Transverse colon (tissue), 4 donors: ENCODE data around the gene PTPN1. TPM values are rescaled to one million over a fixed set of nuclear protein-coding genes. Genes with fewer than 3 reads are reported as not detected.
"Not testable (repeated sequence)": the region's sequence is repeated elsewhere in the genome, so short reads cannot be mapped to it uniquely, and the experiment has no call there.

Experiments
- DNase-seq: peaks from one replicate; pipeline ENCODE4 v3.0.0-alpha.2; 2019
- H3K27ac ChIP-seq, 4 donors: fragments of 200-600 bp; sonication (generic); 2 replicates each; pipeline ENCODE4 v1.5.1; 2016 to 2018; ENCODE audit warnings: inconsistent platforms in 4 of 4
- H3K27me3 ChIP-seq: fragments of 200-600 bp; sonication (generic); 2 replicates; pipeline ENCODE4 v1.5.1; 2017; ENCODE audit warnings: inconsistent platforms
- H3K36me3 ChIP-seq, 4 donors: fragments of 200-600 bp; sonication (generic); 2 replicates each; pipeline ENCODE4 v1.5.1; 2017 to 2019; ENCODE audit warnings: inconsistent platforms in 4 of 4
- H3K4me1 ChIP-seq, 4 donors: fragments of 200-600 bp; sonication (generic); 2 replicates each; pipeline ENCODE4 v1.5.1; 2017 to 2020; ENCODE audit warnings: inconsistent platforms in 4 of 4
- H3K4me3 ChIP-seq, 4 donors: fragments of 200-600 bp; sonication (generic); 1 replicate in 1 of 4; 2 replicates in 3 of 4; pipeline versions ENCODE4 v1.5.1 to v1.6.1; 2017 to 2019; ENCODE audit warnings: inconsistent platforms in 4 of 4
- H3K9me3 ChIP-seq, 2 donors: fragments of 200-600 bp; sonication (generic); 2 replicates each; pipeline ENCODE4 v1.5.1; 2017 to 2019; ENCODE audit warnings: inconsistent platforms in 2 of 2
- EP300 ChIP-seq: sonication (generic); formaldehyde crosslinking; IDR thresholded peaks from one replicate; pipeline ENCODE4 v1.6.1; 2017; ENCODE audit warnings: antibody characterized with exemption, low read depth
- POLR2A ChIP-seq: fragments of 450-650 bp; IDR thresholded peaks from one replicate; pipeline ENCODE4 v1.6.1; 2016; ENCODE audit warnings: antibody characterized with exemption, mild to moderate bottlenecking, moderate library complexity
- POLR2AphosphoS5 ChIP-seq, 3 donors: sonication (generic); formaldehyde crosslinking; IDR thresholded peaks; one replicate each; pipeline ENCODE4 v1.6.1; 2016; ENCODE audit warnings: antibody characterized with exemption in 3 of 3
- WGBS, 2 donors: methylation state at CpG; one replicate each; pipeline ENCODE4 v1.1.5; 2018; ENCODE audit warnings: low coverage in 1 of 2; 5-methylcytosine and 5-hydroxymethylcytosine counted together
- in situ Hi-C, 4 donors: fragments of 200-750 bp; cut with MboI; loops; one replicate each; pipeline versions ENCODE4 v1.15.0 to v1.15.1; 2017; ENCODE audit warnings: low sequenced_read_pairs in 3 of 4, low pct_ligation_motif_present in 1 of 4, low pct_unique_long_range_greater_than_20kb in 1 of 4
- intact Hi-C: fragments of 100-400 bp; cut with DNase I; formaldehyde crosslinking; loops from one replicate; pipeline ENCODE4 v1.15.1; 2023; ENCODE audit warnings: low total_unique reads
- total RNA-seq, 4 donors: library from RNA; depleted of rRNA; stranded (reverse); fragments of >200 nt; gene quantifications; one replicate each; pipeline ENCODE4 v1.1.0, GENCODE V29; 2016
- TF ChIP-seq, protein P1 (sequence below), 5 experiments: fragments of 200-600 bp in 3 of 5; fragments of 450-650 bp in 2 of 5; sonication (generic) in 3 of 5; IDR thresholded peaks; 1 replicate in 2 of 5; 2 replicates in 3 of 5; pipeline ENCODE4 v1.5.1; 2016 to 2017; ENCODE audit warnings: antibody characterized with exemption in 5 of 5, inconsistent platforms in 3 of 5, mild to moderate bottlenecking in 2 of 5, moderate library complexity in 1 of 5

PTPN1 gene
- total RNA-seq, 4 donors from 2014 or later, result 19.3 to 34.8 (median 28.8) TPM

DNA sequence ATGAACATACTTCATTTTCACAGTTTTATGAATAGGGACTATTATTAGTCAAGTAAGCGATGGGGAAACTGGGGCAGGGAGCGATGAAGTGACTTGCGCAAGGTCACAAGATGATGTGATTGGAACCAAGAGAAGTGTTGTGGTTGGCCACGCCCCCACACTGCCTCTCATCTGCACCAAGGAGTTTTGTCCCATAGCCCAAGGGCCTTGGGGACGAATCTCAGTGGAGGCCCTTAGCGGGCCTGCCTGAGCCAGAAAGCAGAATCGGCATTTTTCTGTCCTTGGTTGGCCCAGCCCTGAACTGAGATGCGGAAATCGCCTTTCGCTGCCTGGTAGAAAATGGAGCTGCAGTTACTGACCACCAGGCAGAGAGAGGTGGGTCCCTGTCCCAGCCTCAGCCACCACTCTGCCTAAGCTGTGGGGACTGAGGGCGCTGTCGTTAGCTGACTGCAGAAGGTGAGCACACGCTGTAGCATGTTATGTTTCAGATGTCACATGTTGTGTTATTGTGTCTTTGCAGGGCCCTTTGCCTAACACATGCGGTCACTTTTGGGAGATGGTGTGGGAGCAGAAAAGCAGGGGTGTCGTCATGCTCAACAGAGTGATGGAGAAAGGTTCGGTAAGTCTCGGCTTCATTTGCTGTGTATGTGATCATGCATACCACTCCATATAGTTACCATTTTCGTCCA is 57.8 kb downstream of the PTPN1 start:
- H3K27me3 ChIP-seq, result no peaks in the 10 kb centered on the region
- 91 to 100% methylated on average over 5 to 18 of the region's 18 CpGs for WGBS, 2 donors
- peaks cover 0 to 19% (median 6%) of the 10 kb centered on the region in 4 donors for H3K36me3 ChIP-seq
- in situ Hi-C loops (no loop called here), intact Hi-C loops (no loop called here)
- peaks cover 0 to 8% (median 6%) of the 10 kb centered on the region in 4 donors for H3K4me1 ChIP-seq
- TF ChIP-seq POLR2AphosphoS5 (IDR thresholded peaks at IDR 0.05) (no peak), EP300 (no peak), POLR2A (no peak)
- TF ChIP-seq, protein P1, sequence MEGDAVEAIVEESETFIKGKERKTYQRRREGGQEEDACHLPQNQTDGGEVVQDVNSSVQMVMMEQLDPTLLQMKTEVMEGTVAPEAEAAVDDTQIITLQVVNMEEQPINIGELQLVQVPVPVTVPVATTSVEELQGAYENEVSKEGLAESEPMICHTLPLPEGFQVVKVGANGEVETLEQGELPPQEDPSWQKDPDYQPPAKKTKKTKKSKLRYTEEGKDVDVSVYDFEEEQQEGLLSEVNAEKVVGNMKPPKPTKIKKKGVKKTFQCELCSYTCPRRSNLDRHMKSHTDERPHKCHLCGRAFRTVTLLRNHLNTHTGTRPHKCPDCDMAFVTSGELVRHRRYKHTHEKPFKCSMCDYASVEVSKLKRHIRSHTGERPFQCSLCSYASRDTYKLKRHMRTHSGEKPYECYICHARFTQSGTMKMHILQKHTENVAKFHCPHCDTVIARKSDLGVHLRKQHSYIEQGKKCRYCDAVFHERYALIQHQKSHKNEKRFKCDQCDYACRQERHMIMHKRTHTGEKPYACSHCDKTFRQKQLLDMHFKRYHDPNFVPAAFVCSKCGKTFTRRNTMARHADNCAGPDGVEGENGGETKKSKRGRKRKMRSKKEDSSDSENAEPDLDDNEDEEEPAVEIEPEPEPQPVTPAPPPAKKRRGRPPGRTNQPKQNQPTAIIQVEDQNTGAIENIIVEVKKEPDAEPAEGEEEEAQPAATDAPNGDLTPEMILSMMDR (IDR thresholded peaks at IDR 0.05), result no peak
- no peak overlapping the region for H3K27ac ChIP-seq
- no peak overlapping the region for H3K4me3 ChIP-seq
- no peak for DNase-seq
- H3K9me3 ChIP-seq, result no peaks in the 10 kb centered on the region

DNA sequence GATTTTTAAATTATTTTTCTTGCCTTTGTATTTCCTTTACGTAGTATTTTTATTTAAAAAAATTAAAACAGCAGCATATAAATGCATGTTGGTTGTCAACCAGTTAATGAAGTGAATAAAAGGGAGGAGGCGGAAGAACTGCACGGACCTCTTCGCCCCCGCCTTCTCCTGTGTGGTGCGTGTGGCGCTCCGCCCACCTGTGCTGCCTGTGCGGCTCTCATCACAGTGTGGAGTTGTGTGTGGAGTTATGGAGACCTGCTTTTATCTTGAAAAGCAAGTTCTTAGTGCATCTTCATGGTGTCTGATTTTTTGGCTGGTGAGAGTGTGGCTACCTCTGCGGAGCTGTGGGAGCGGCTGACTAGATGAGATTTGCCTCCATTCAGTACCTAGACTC is 58.4 kb downstream of the PTPN1 start:
- Histone ChIP-seq H3K4me3 (no peak overlapping the region), H3K9me3 (no peaks in the 10 kb centered on the region), H3K4me1 (peaks cover 0 to 11% (median 8%) of the 10 kb centered on the region in 4 donors), H3K27me3 (no peaks in the 10 kb centered on the region), H3K27ac (no peak overlapping the region), H3K36me3 (peaks cover 0 to 19% (median 6%) of the 10 kb centered on the region in 4 donors)
- TF ChIP-seq EP300 (no peak), POLR2A (no peak), POLR2AphosphoS5 (IDR thresholded peaks at IDR 0.05) (no peak)
- TF ChIP-seq, protein P1 (IDR thresholded peaks at IDR 0.05), result no peak
- intact Hi-C loops (no loop called here), in situ Hi-C loops (no loop called here)
- WGBS, 2 donors, result 82 to 88% methylated on average over 9 to 11 of the region's 11 CpGs
- DNase-seq, result no peak

DNA sequence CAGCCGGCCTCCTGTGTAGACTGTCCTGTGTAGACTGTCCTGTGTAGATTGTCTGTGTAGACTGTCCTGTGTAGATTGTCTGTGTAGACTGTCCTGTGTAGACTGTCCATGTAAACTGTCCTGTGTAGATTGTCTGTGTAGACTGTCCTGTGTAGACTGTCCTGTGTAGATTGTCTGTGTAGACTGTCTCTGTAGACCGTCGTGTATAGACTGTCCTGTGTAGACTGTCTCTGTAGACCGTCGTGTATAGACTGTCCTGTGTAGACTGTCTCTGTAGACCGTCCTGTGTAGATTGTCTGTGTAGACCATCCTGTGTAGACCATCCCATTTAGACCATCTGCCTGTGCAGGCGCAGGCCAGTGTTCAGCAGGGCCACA is 59.3 kb downstream of the PTPN1 start:
- WGBS, 2 donors, result 82 to 92% methylated on average over 7 of the region's 7 CpGs
- H3K36me3 ChIP-seq, result peaks cover 0 to 22% (median 7%) of the 10 kb centered on the region in 4 donors
- H3K9me3 ChIP-seq, in situ Hi-C loops, H3K27ac ChIP-seq, DNase-seq, H3K27me3 ChIP-seq, intact Hi-C loops, H3K4me3 ChIP-seq: not testable (repeated sequence)
- peaks cover 0 to 11% (median 8%) of the 10 kb centered on the region in 4 donors for H3K4me1 ChIP-seq

DNA sequence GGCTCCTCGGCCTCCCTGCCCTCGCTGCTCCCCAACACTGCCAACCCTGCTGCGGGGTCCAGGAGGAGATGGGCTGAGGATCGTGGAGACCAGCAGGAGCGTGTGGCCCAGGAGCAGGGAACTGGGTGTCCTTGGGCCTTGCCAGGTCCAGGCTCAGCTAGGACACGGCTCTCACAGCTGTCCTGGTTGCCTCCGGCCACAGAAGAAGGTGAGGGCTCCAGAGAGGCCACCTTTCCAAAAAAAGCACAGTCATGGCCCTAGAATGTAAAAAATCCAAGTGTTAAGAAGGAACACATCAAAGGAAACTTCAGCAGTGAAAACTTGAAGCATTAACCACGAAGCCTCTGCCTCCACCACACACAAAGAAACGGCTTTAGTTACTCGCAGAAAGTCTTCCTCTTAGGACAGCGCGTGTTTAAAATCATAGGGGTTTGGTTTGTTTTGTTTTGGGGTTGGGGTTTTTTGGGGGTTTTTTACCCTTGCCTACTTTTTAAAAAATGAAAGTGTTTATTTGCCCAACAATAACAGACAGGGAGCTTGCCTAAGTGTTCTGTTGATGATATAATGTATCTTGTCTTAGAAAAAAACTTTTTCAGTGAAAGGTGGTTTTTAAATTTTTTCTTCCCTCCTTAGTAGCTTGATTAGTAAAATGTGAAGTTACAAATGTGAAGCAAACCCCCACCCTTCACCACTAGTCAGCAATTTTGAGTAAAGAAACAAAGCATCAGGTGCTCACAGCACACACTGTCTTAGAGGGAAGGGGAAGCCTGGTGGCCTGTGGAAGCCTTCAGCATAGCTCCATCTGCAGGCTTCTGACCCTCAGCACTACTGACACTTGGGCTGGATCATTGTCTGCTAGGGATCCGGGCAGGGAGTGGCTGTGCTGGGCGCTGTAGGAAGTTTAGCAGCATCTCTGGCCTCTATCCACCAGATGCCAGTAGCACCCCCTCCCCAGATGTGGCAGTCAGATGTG is 60.0 kb downstream of the PTPN1 start:
- peaks cover 0 to 11% (median 8%) of the 10 kb centered on the region in 4 donors for H3K4me1 ChIP-seq
- in situ Hi-C loops (loop anchor here in 3 of 4 donors (5.0 to 10.0 kb wide), 4 partner anchors 95 to 385 kb away; no protein-coding TSS in a partner anchor), intact Hi-C loops (loop anchor here (2.0 kb wide), 1 partner anchor 39 kb away; no protein-coding TSS in a partner anchor)
- no peak for DNase-seq
- no peak for TF ChIP-seq EP300
- TF ChIP-seq, protein P1 (IDR thresholded peaks at IDR 0.05), result peak in 1 of 5 experiments; percentile 20
- 79 to 92% methylated on average over 4 to 14 of the region's 14 CpGs for WGBS, 2 donors
- no peaks in the 10 kb centered on the region for H3K9me3 ChIP-seq
- H3K4me3 ChIP-seq, result no peak overlapping the region
- H3K27ac ChIP-seq, result no peak overlapping the region
- peaks cover 0 to 29% (median 10%) of the 10 kb centered on the region in 4 donors for H3K36me3 ChIP-seq
- H3K27me3 ChIP-seq, result no peaks in the 10 kb centered on the region
